Adipose tissue (tissue), 3 donors: Measurements from ENCODE around the gene RABEP1. TPM values are rescaled to one million over a fixed set of nuclear protein-coding genes. Genes with fewer than 3 reads are reported as not detected.

Source experiments
- polyA plus RNA-seq, 3 donors: library from polyadenylated mRNA; stranded (reverse); fragments of 200-250 nt; gene quantifications; one replicate each; pipeline ENCODE4 v1.2.3, GENCODE V29; 2013
- donor health status: healthy with polysubstance abuse.
- donor health status: Bipolar disorder and iron deficiency.
- donor health status: healthy.

The RABEP1 gene
- polyA plus RNA-seq, 3 donors: 7.9 to 31.4 (median 23.8) TPM

Other genes starting within 250 kb of the RABEP1 start
- gene SLC52A1, start 246.9 kb upstream of the RABEP1 start, polyA plus RNA-seq: not detected
- 1 to 10 TPM; 1.0 to 2.1 (median 1.8) TPM for gene ZFP3, start 203.8 kb upstream of the RABEP1 start, polyA plus RNA-seq
- 1 to 10 TPM; 3.6 to 4.3 (median 4.1) TPM for gene ZNF232, start 170.4 kb upstream of the RABEP1 start, polyA plus RNA-seq
- gene USP6, start 166.3 kb upstream of the RABEP1 start, polyA plus RNA-seq: under 1 TPM; 0.03 to 0.11 (median 0.03) TPM
- 1 to 10 TPM; 1.2 to 1.5 (median 1.3) TPM for gene ZNF594, start 90.4 kb upstream of the RABEP1 start, polyA plus RNA-seq
- gene SCIMP, start 47.4 kb upstream of the RABEP1 start, polyA plus RNA-seq: 1 to 10 TPM in 1 of 3 donors, under 1 TPM in 1, not detected in 1; 0.98 to 2.2 TPM
- 10 to 100 TPM; 36.0 to 60.2 (median 45.0) TPM for gene NUP88, start 137.4 kb downstream of the RABEP1 start, polyA plus RNA-seq
- gene RPAIN, start 137.9 kb downstream of the RABEP1 start, polyA plus RNA-seq: 10 to 100 TPM; 28.7 to 37.6 (median 31.7) TPM
- 100 to 1,000 TPM in 2 of 3 donors, 10 to 100 TPM in 1; 58.7 to 136 (median 133) TPM for gene C1QBP, start 156.9 kb downstream of the RABEP1 start, polyA plus RNA-seq
- 1 to 10 TPM; 3.9 to 9.0 (median 4.4) TPM for gene DHX33, start 186.7 kb downstream of the RABEP1 start, polyA plus RNA-seq
- 10 to 100 TPM; 44.9 to 51.7 (median 45.5) TPM for gene DERL2, start 203.9 kb downstream of the RABEP1 start, polyA plus RNA-seq
- gene MIS12, start 204.3 kb downstream of the RABEP1 start, polyA plus RNA-seq: 10 to 100 TPM in 1 of 3 donors, 1 to 10 TPM in 2; 7.3 to 10.3 (median 8.8) TPM